ENCODE measurements around the gene RASGRF1.

The RASGRF1 gene

DNA sequence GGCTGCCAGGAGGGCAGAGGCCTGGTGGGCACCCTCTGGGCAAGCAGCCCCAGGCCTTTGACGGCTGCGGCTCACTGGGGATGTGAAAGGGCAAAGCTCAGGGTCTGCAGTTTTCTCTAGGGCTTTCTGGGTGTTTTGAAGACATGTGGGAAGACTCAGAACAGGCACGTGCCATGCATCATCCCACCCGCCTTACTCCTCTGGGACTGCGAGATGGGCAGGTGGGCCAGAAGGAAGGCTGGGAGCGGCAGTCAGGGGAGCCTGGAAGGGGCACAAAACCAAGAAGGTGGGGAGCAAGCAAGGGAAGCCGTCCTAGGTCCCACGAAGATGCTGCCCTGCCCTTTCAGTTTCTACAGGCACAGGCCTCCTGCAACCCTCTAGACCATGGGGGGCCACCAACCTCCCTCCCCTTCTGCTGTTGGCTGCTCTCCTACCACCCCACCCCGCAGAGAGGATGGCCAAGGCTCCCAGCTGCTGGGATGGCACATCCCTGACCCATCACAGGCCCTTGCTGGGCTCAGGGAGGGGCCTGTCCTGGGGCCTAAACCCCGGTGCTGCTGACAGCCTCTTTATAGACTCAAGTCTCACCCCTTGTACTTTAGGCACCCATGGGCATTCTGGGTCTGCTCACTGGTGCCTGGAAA is 73.9 kb downstream of the RASGRF1 start:
- H3K4me1 ChIP-seq (ENCODE audit: control insufficient read depth, insufficient read depth, low read length), result no peaks in the 10 kb centered on the region
- no peaks in the 10 kb centered on the region for H3K9me3 ChIP-seq (replicated peaks; ENCODE audit: low read length)
- H3K4me3 ChIP-seq (ENCODE audit: low read length), result no peak overlapping the region
- H3K27me3 ChIP-seq (ENCODE audit: control insufficient read depth, insufficient read depth, low read length), result peaks cover 4% of the 10 kb centered on the region
- no peak overlapping the region for H3K9ac ChIP-seq (ENCODE audit: low read depth, low read length)
- H3K36me3 ChIP-seq (ENCODE audit: insufficient read depth, low read length), result no peaks in the 10 kb centered on the region
- no peak overlapping the region for H3K4me2 ChIP-seq (ENCODE audit: low read length)

GRCh38 chr15:79015416-79015815 is 75.2 kb downstream of the RASGRF1 start:
- Histone ChIP-seq H3K4me3 (ENCODE audit: low read length) (no peak overlapping the region), H3K9me3 (replicated peaks; ENCODE audit: low read length) (no peaks in the 10 kb centered on the region), H3K36me3 (ENCODE audit: insufficient read depth, low read length) (no peaks in the 10 kb centered on the region), H3K4me1 (ENCODE audit: control insufficient read depth, insufficient read depth, low read length) (no peaks in the 10 kb centered on the region), H3K4me2 (ENCODE audit: low read length) (no peak overlapping the region), H3K27me3 (ENCODE audit: control insufficient read depth, insufficient read depth, low read length) (peaks cover 4% of the 10 kb centered on the region), H3K9ac (ENCODE audit: low read depth, low read length) (no peak overlapping the region)

DNA sequence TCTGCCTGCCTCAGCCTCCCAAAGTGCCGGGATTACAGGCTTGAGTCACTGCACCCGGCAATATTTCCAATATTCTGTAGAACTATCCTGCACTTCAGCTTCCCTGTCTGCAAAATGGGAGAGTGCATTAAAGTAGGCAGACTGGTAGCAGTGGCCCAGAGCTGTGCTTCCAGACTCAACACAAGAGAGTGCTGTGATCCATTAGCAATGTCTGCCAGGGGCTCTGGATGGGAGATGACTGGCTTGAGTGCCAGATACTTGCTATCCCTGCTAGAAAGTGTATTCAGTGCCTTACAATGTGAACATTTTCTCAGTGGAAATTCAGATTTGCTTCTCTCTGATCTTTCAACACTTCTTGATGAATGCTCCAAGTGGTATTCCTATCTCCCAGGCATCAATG is 80.3 kb downstream of the RASGRF1 start:
- Histone ChIP-seq H3K4me2 (ENCODE audit: low read length) (no peak overlapping the region), H3K4me3 (ENCODE audit: low read length) (no peak overlapping the region), H3K4me1 (ENCODE audit: control insufficient read depth, insufficient read depth, low read length) (peaks cover 1% of the 10 kb centered on the region), H3K36me3 (ENCODE audit: insufficient read depth, low read length) (no peaks in the 10 kb centered on the region), H3K9me3 (replicated peaks; ENCODE audit: low read length) (no peaks in the 10 kb centered on the region), H3K27me3 (ENCODE audit: control insufficient read depth, insufficient read depth, low read length) (peaks cover 2% of the 10 kb centered on the region), H3K9ac (ENCODE audit: low read depth, low read length) (no peak overlapping the region)

DNA sequence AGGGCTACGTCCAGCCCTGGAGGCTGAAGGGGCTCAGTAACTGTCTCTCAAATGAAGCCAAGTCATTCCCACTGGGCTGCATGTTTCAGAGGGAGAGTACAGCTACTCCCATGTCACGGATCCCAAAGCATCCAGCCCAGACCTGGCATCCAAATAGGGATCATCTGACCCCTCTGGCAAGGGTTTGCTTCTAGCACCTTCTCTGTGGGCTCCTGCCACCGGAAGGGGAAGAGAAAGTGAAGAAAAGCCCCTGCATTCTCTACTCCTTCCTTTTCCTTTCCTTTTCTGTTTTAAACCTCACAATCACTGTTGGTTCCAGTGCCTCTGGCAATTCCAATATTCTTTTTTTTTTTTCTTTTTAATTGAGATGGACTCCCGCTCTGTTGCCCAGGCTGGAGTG is 81.2 kb downstream of the RASGRF1 start:
- H3K4me3 ChIP-seq (ENCODE audit: low read length), result no peak overlapping the region
- H3K9me3 ChIP-seq (replicated peaks; ENCODE audit: low read length), result no peaks in the 10 kb centered on the region
- H3K9ac ChIP-seq (ENCODE audit: low read depth, low read length), result no peak overlapping the region
- H3K4me1 ChIP-seq (ENCODE audit: control insufficient read depth, insufficient read depth, low read length), result peaks cover 10% of the 10 kb centered on the region
- no peaks in the 10 kb centered on the region for H3K36me3 ChIP-seq (ENCODE audit: insufficient read depth, low read length)
- H3K27me3 ChIP-seq (ENCODE audit: control insufficient read depth, insufficient read depth, low read length), result peaks cover 2% of the 10 kb centered on the region
- no peak overlapping the region for H3K4me2 ChIP-seq (ENCODE audit: low read length)

GRCh38 chr15:79008659-79009058 is 81.9 kb downstream of the RASGRF1 start:
- Histone ChIP-seq H3K9me3 (replicated peaks; ENCODE audit: low read length) (no peaks in the 10 kb centered on the region), H3K4me1 (ENCODE audit: control insufficient read depth, insufficient read depth, low read length) (peaks cover 17% of the 10 kb centered on the region), H3K36me3 (ENCODE audit: insufficient read depth, low read length) (no peaks in the 10 kb centered on the region), H3K4me2 (ENCODE audit: low read length) (no peak overlapping the region), H3K27me3 (ENCODE audit: control insufficient read depth, insufficient read depth, low read length) (peaks cover 2% of the 10 kb centered on the region), H3K4me3 (ENCODE audit: low read length) (no peak overlapping the region), H3K9ac (ENCODE audit: low read depth, low read length) (no peak overlapping the region)

DNA sequence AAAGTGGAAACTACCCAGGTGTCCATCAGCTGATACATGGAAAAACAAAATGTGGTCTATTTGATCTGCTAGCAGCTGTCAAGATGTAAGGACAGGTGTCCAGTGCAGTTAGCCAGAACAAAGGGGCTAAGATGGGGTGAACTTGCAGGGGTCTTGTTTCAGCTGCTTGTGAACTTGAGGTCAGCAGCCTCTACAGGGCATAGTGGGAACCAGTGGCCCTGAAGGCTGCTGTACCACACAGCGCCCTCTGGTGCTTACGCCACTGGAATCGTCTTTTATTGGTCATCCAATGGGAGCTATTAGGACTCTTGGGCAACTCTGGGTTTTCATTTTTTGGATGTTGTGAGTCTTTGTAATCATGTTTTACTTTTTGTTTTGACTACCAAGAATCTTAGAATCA is 83.5 kb downstream of the RASGRF1 start:
- H3K4me1 ChIP-seq (ENCODE audit: control insufficient read depth, insufficient read depth, low read length), result peaks cover 33% of the 10 kb centered on the region

DNA sequence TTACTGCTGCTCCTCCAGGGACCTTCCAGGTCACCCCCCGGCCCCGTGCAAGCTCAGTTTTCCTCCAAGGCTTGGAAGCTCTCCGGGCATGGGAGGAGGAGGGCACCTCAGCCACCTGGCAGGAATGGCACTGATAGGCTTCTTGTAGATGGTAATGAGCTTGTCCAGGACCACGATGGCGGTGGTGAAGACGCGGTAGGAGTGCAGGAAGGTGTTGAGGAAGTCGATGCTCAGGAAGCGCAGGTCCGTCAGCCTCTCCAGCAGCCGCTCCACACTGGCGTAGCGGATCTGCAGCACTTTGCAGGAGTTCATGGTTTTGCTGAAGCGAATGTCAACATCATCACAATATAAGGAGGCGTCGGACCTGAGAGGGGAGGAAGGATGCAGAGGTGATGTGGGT is 84.5 kb downstream of the RASGRF1 start:
- H3K4me3 ChIP-seq (ENCODE audit: low read length), result no peak overlapping the region
- peaks cover 2% of the 10 kb centered on the region for H3K27me3 ChIP-seq (ENCODE audit: control insufficient read depth, insufficient read depth, low read length)
- H3K36me3 ChIP-seq (ENCODE audit: insufficient read depth, low read length), result no peaks in the 10 kb centered on the region
- H3K4me1 ChIP-seq (ENCODE audit: control insufficient read depth, insufficient read depth, low read length), result peaks cover 33% of the 10 kb centered on the region
- H3K9me3 ChIP-seq (replicated peaks; ENCODE audit: low read length), result no peaks in the 10 kb centered on the region
- H3K9ac ChIP-seq (ENCODE audit: low read depth, low read length), result no peak overlapping the region
- no peak overlapping the region for H3K4me2 ChIP-seq (ENCODE audit: low read length)

More for the DNA sequence above, 83.5 kb downstream of the RASGRF1 start:
- H3K9ac ChIP-seq (ENCODE audit: low read depth, low read length), result no peak overlapping the region
- H3K36me3 ChIP-seq (ENCODE audit: insufficient read depth, low read length), result no peaks in the 10 kb centered on the region
- H3K9me3 ChIP-seq (replicated peaks; ENCODE audit: low read length), result no peaks in the 10 kb centered on the region
- H3K4me2 ChIP-seq (ENCODE audit: low read length), result no peak overlapping the region
- no peak overlapping the region for H3K4me3 ChIP-seq (ENCODE audit: low read length)
- H3K27me3 ChIP-seq (ENCODE audit: control insufficient read depth, insufficient read depth, low read length), result peaks cover 2% of the 10 kb centered on the region

- Histone ChIP-seq H3K36me3 (ENCODE audit: insufficient read depth, low read length) (no peaks in the 10 kb centered on the region), H3K4me3 (ENCODE audit: low read length) (peak overlapping the region; percentile 24), H3K9me3 (replicated peaks; ENCODE audit: low read length) (no peaks in the 10 kb centered on the region), H3K9ac (ENCODE audit: low read depth, low read length) (peak overlapping the region; percentile 51), H3K4me2 (ENCODE audit: low read length) (peak overlapping the region; percentile 22), H3K4me1 (ENCODE audit: control insufficient read depth, insufficient read depth, low read length) (peaks cover 33% of the 10 kb centered on the region), H3K27me3 (ENCODE audit: control insufficient read depth, insufficient read depth, low read length) (no peaks in the 10 kb centered on the region)
Measured at GRCh38 chr15:79004336-79004735, 86.2 kb downstream of the RASGRF1 start.

DNA sequence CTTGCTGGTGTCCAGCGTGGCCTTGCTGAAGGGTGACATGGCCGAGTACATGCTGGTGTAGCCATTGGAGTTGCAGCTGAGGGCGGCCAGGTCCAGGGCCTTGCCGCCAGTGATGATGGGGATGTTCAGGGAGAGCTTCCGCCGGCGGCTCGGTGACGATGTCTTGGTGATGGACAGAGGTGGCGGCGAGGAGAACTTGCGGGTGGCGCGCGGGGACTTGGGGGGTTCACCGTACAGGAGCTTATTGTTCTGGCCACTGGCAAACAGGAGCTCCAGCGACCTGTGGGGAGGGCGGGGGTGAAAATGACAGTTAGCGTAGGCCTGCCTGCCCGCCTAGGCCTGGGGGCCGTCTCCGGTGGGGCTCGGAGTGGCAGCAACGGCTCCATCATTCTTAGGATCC is 86.7 kb downstream of the RASGRF1 start:
- Histone ChIP-seq H3K4me1 (ENCODE audit: control insufficient read depth, insufficient read depth, low read length) (peaks cover 33% of the 10 kb centered on the region), H3K4me3 (ENCODE audit: low read length) (peak overlapping the region; percentile 24), H3K9me3 (replicated peaks; ENCODE audit: low read length) (no peaks in the 10 kb centered on the region), H3K4me2 (ENCODE audit: low read length) (peak overlapping the region; percentile 22), H3K9ac (ENCODE audit: low read depth, low read length) (peak overlapping the region; percentile 51), H3K36me3 (ENCODE audit: insufficient read depth, low read length) (no peaks in the 10 kb centered on the region), H3K27me3 (ENCODE audit: control insufficient read depth, insufficient read depth, low read length) (no peaks in the 10 kb centered on the region)

DNA sequence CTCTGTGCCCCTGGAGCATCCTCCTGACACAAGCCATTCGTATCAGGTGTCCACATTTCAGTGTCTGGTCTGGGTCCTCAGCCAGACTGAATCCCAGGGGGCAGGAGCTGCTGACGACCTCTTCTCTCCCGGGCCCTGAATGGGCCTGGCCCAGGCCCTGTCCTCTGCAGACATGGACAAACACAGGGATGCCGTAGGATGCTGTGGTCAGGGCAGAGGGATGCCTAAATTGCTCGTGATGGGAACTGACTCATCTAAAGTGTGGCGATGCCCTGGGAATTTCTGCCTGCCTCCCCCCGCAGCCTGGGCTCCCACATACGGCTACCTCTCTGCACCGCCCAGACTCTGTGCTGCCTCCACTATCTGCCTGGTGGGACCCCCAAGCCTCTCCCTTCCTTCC is 87.3 kb downstream of the RASGRF1 start:
- H3K9me3 ChIP-seq (replicated peaks; ENCODE audit: low read length), result no peaks in the 10 kb centered on the region
- H3K4me2 ChIP-seq (ENCODE audit: low read length), result peak overlapping the region; percentile 22
- peak overlapping the region; percentile 55 for H3K9ac ChIP-seq (ENCODE audit: low read depth, low read length)
- peaks cover 33% of the 10 kb centered on the region for H3K4me1 ChIP-seq (ENCODE audit: control insufficient read depth, insufficient read depth, low read length)
- peak overlapping the region; percentile 24 for H3K4me3 ChIP-seq (ENCODE audit: low read length)
- H3K36me3 ChIP-seq (ENCODE audit: insufficient read depth, low read length), result no peaks in the 10 kb centered on the region
- no peaks in the 10 kb centered on the region for H3K27me3 ChIP-seq (ENCODE audit: control insufficient read depth, insufficient read depth, low read length)

DNA sequence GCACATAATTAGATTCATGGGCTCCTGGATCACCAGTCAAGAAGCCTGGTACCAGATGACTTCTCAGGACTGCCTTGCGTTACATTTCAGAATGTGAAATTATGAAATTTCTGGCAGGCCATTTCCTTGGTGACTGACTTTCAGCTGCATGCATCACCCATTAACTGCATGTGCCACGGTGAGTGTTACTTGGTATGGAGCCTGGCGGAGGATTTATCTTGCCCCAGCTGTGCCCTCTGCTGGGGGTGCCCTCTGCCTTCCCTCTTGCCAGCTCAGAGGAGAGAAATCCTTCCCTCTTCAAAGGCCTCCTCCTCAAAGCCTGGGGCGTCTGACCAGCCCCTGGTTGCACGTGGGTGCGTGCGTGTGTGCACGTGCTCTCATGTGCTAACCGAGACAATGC is 88.0 kb downstream of the RASGRF1 start:
- Histone ChIP-seq H3K4me3 (ENCODE audit: low read length) (no peak overlapping the region), H3K4me2 (ENCODE audit: low read length) (peak overlapping the region; percentile 22), H3K9ac (ENCODE audit: low read depth, low read length) (peak overlapping the region; percentile 55), H3K9me3 (replicated peaks; ENCODE audit: low read length) (no peaks in the 10 kb centered on the region), H3K27me3 (ENCODE audit: control insufficient read depth, insufficient read depth, low read length) (no peaks in the 10 kb centered on the region), H3K4me1 (ENCODE audit: control insufficient read depth, insufficient read depth, low read length) (peaks cover 33% of the 10 kb centered on the region), H3K36me3 (ENCODE audit: insufficient read depth, low read length) (no peaks in the 10 kb centered on the region)

DNA sequence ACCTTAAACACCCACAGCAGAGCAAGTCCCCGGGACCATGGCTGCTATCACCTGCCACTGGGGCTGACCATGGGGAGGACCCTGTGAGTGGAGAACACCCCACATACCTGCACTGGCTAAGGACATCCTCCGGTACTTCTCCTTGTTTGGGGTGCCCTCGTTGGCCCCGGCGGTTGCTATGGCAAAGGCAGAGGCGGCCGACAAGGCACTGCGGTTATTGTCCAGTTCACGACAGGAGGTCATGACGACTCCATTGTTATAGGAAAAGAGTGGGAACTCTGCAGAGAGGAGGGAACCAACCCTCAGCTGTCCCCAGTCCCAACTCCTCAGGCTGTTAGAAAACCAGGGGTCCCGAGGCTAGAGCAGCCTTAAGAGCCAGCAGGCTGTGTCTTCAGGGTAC is 90.9 kb downstream of the RASGRF1 start:
- H3K36me3 ChIP-seq (ENCODE audit: insufficient read depth, low read length), result no peaks in the 10 kb centered on the region
- H3K9ac ChIP-seq (ENCODE audit: low read depth, low read length), result no peak overlapping the region
- H3K4me3 ChIP-seq (ENCODE audit: low read length), result no peak overlapping the region
- no peaks in the 10 kb centered on the region for H3K27me3 ChIP-seq (ENCODE audit: control insufficient read depth, insufficient read depth, low read length)
- H3K4me2 ChIP-seq (ENCODE audit: low read length), result no peak overlapping the region
- peaks cover 32% of the 10 kb centered on the region for H3K4me1 ChIP-seq (ENCODE audit: control insufficient read depth, insufficient read depth, low read length)
- no peaks in the 10 kb centered on the region for H3K9me3 ChIP-seq (replicated peaks; ENCODE audit: low read length)
